ENCODE results near the gene AKNA.

DNA sequence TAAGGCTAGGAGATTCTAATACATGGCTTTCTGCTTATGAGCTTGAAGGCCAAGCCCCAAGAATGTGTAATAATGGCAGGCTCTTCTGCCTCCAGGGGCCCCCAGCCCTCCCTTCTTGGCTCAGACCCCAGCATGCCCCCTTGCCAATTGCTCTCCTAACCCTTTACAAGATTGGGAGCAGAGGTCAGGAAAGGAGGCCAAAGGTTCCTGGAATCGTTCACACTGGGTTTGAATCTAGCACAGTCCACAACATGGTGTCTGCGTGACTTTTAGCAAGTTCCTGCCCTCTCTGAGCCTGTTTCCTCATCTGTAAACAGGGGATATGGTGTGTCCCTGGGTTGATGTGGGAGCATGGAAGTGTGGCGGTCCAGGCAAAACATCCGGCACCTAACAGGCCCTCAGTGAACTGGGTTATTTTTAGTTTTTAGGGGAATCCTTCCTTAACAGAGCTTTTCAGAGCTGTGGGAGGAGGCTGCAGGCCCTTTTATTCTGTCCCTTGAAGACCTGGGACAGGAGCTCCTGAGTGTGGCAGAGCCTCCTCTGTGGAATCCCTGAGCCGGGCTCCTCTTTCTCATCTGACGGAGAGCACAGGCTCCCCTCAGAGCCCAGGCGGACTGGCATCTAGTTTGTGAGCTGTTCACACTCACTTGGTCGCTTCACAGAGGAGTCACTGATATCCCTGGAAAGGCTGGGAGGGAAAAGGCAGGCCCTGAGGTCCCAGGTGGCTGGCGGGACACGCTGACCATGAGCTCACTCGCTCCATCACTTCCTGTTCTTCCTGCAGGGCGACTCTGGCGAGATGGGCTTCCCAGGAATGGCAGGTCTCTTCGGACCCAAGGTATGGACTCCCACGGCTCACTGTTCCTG lies 88.3 kb downstream of the AKNA start:
- TF ChIP-seq, protein P1, sequence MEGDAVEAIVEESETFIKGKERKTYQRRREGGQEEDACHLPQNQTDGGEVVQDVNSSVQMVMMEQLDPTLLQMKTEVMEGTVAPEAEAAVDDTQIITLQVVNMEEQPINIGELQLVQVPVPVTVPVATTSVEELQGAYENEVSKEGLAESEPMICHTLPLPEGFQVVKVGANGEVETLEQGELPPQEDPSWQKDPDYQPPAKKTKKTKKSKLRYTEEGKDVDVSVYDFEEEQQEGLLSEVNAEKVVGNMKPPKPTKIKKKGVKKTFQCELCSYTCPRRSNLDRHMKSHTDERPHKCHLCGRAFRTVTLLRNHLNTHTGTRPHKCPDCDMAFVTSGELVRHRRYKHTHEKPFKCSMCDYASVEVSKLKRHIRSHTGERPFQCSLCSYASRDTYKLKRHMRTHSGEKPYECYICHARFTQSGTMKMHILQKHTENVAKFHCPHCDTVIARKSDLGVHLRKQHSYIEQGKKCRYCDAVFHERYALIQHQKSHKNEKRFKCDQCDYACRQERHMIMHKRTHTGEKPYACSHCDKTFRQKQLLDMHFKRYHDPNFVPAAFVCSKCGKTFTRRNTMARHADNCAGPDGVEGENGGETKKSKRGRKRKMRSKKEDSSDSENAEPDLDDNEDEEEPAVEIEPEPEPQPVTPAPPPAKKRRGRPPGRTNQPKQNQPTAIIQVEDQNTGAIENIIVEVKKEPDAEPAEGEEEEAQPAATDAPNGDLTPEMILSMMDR (IDR thresholded peaks at IDR 0.05), result no peak
- TF ChIP-seq FOXJ3 (CRISPR knock-in tag; IDR thresholded peaks at IDR 0.05; ENCODE audit: borderline replicate concordance), result no peak
- TF ChIP-seq, protein P2, sequence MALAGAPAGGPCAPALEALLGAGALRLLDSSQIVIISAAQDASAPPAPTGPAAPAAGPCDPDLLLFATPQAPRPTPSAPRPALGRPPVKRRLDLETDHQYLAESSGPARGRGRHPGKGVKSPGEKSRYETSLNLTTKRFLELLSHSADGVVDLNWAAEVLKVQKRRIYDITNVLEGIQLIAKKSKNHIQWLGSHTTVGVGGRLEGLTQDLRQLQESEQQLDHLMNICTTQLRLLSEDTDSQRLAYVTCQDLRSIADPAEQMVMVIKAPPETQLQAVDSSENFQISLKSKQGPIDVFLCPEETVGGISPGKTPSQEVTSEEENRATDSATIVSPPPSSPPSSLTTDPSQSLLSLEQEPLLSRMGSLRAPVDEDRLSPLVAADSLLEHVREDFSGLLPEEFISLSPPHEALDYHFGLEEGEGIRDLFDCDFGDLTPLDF (CRISPR knock-in tag; IDR thresholded peaks at IDR 0.05), result no peak
- TF ChIP-seq, protein P3, sequence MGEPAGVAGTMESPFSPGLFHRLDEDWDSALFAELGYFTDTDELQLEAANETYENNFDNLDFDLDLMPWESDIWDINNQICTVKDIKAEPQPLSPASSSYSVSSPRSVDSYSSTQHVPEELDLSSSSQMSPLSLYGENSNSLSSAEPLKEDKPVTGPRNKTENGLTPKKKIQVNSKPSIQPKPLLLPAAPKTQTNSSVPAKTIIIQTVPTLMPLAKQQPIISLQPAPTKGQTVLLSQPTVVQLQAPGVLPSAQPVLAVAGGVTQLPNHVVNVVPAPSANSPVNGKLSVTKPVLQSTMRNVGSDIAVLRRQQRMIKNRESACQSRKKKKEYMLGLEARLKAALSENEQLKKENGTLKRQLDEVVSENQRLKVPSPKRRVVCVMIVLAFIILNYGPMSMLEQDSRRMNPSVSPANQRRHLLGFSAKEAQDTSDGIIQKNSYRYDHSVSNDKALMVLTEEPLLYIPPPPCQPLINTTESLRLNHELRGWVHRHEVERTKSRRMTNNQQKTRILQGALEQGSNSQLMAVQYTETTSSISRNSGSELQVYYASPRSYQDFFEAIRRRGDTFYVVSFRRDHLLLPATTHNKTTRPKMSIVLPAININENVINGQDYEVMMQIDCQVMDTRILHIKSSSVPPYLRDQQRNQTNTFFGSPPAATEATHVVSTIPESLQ (CRISPR knock-in tag; IDR thresholded peaks at IDR 0.05), result no peak
